Stomach (tissue), 9 donors: ENCODE data around the gene TCHP. TPM values are rescaled to one million over a fixed set of nuclear protein-coding genes. Genes with fewer than 3 reads are reported as not detected.

ENCODE experiments used
- DNase-seq, 2 donors: peaks; one replicate each; pipeline versions ENCODE4 v3.0.0 to v3.0.0-alpha.2; 2013 to 2019
- H3K27ac ChIP-seq, 5 donors: fragments of 200-600 bp in 4 of 5; sonication (generic) in 4 of 5; one replicate each; pipeline ENCODE4 v1.5.1; 2013 to 2019; ENCODE audit warnings: mild to moderate bottlenecking in 1 of 5, moderate library complexity in 1 of 5
- H3K27me3 ChIP-seq, 3 donors: fragments of 200-600 bp; sonication (generic); one replicate each; pipeline ENCODE4 v1.5.1; 2017 to 2019; ENCODE audit warnings: mixed run types in 1 of 3
- H3K36me3 ChIP-seq, 4 donors: fragments of 200-600 bp; sonication (generic); 1 replicate in 3 of 4; 2 replicates in 1 of 4; pipeline ENCODE4 v1.5.1; 2016 to 2019
- H3K4me1 ChIP-seq, 4 donors: fragments of 200-600 bp; sonication (generic); one replicate each; pipeline ENCODE4 v1.5.1; 2016 to 2019
- H3K4me3 ChIP-seq, 4 donors: fragments of 200-600 bp; sonication (generic) in 3 of 4; one replicate each; pipeline ENCODE4 v1.5.1; 2016 to 2019; ENCODE audit warnings: mild to moderate bottlenecking in 1 of 4
- H3K9me3 ChIP-seq, 4 donors: fragments of 200-600 bp; sonication (generic); one replicate each; pipeline ENCODE4 v1.5.1; 2016 to 2019
- EP300 ChIP-seq: sonication (generic); formaldehyde crosslinking; IDR thresholded peaks from one replicate; pipeline ENCODE4 v1.6.1; 2017; ENCODE audit warnings: antibody characterized with exemption
- POLR2A ChIP-seq, 4 donors: fragments of 450-650 bp; IDR thresholded peaks; one replicate each; pipeline ENCODE4 v1.6.1; 2016; ENCODE audit warnings: antibody characterized with exemption in 4 of 4, control low read depth in 2 of 4, mild to moderate bottlenecking in 1 of 4, moderate library complexity in 1 of 4
- POLR2AphosphoS5 ChIP-seq, 3 donors: sonication (generic); formaldehyde crosslinking; IDR thresholded peaks; one replicate each; pipeline ENCODE4 v1.6.1; 2016; ENCODE audit warnings: antibody characterized with exemption in 3 of 3
- WGBS, 5 donors: extraction: QIAGEN DNeasy Blood & Tissue Kit in 3 of 5; methylation state at CpG; one replicate each; pipeline versions ENCODE4 v1.1.5 to v1.1.7; 2013 to 2018; 5-methylcytosine and 5-hydroxymethylcytosine counted together
- intact Hi-C: fragments of 100-400 bp; cut with DNase I; formaldehyde crosslinking; loops from one replicate; pipeline ENCODE4 v1.15.1; 2023; ENCODE audit warnings: low total_unique reads
- polyA plus RNA-seq, 3 donors: library from polyadenylated mRNA; stranded (reverse); fragments of 200-250 nt; gene quantifications; one replicate each; pipeline ENCODE4 v1.2.3, GENCODE V29; 2013
- total RNA-seq, 5 donors: library from RNA; depleted of rRNA; stranded (reverse); fragments of >200 nt; gene quantifications; one replicate each; pipeline versions ENCODE4 v1.1.0 to v1.2.3, GENCODE V29; 2014 to 2016
- TF ChIP-seq, protein P1 (sequence below), 7 experiments: fragments of 450-650 bp in 4 of 7; fragments of 200-600 bp in 3 of 7; sonication (generic) in 3 of 7; IDR thresholded peaks; one replicate each; pipeline ENCODE4 v1.5.1; 2016 to 2019; ENCODE audit warnings: antibody characterized with exemption in 7 of 7, control low read depth in 2 of 7, mild to moderate bottlenecking in 1 of 7
- donor health status: healthy with polysubstance abuse.
- donor health status: Bipolar disorder and iron deficiency.
- donor health status: healthy.

Gene TCHP
- total and polyA plus RNA-seq, 8 donors = 7.9 to 45.5 (median 14.7) TPM

DNA sequence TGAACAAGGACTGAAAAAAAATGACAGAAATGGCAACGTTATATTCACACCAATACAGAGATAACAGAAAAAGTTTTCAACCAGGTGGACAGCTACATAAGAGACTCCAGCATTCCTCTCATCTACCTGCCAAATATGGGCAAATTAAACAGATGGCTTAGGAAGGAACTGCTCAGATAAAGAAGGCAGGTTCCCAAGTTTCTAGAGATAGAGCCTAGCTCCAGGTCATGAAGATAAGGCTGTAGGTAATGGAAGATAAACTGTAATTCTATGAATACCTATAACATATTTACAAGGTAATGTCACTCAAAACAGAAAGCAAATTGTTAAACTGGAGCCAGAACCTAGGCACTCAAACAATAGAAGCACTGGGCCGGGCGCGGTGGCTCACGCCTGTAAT, 53.6 kb downstream of the TCHP start:
- 82 to 88% (median 84%) methylated on average over 5 of the region's 5 CpGs for WGBS, 5 donors
- TF ChIP-seq EP300 (no peak), POLR2AphosphoS5 (IDR thresholded peaks at IDR 0.05) (no peak), POLR2A (IDR thresholded peaks at IDR 0.05) (no peak)
- TF ChIP-seq, protein P1, sequence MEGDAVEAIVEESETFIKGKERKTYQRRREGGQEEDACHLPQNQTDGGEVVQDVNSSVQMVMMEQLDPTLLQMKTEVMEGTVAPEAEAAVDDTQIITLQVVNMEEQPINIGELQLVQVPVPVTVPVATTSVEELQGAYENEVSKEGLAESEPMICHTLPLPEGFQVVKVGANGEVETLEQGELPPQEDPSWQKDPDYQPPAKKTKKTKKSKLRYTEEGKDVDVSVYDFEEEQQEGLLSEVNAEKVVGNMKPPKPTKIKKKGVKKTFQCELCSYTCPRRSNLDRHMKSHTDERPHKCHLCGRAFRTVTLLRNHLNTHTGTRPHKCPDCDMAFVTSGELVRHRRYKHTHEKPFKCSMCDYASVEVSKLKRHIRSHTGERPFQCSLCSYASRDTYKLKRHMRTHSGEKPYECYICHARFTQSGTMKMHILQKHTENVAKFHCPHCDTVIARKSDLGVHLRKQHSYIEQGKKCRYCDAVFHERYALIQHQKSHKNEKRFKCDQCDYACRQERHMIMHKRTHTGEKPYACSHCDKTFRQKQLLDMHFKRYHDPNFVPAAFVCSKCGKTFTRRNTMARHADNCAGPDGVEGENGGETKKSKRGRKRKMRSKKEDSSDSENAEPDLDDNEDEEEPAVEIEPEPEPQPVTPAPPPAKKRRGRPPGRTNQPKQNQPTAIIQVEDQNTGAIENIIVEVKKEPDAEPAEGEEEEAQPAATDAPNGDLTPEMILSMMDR (IDR thresholded peaks at IDR 0.05) = no peak
- H3K36me3 ChIP-seq = peaks cover 48 to 100% (median 94%) of the 10 kb centered on the region in 4 donors
- no peak overlapping the region for H3K4me3 ChIP-seq
- no peak for DNase-seq
- H3K9me3 ChIP-seq = no peaks in the 10 kb centered on the region
- intact Hi-C loops = no loop called here
- no peak overlapping the region for H3K27ac ChIP-seq
- H3K4me1 ChIP-seq = peaks cover 0 to 40% (median 12%) of the 10 kb centered on the region in 4 donors
- H3K27me3 ChIP-seq = no peaks in the 10 kb centered on the region

DNA sequence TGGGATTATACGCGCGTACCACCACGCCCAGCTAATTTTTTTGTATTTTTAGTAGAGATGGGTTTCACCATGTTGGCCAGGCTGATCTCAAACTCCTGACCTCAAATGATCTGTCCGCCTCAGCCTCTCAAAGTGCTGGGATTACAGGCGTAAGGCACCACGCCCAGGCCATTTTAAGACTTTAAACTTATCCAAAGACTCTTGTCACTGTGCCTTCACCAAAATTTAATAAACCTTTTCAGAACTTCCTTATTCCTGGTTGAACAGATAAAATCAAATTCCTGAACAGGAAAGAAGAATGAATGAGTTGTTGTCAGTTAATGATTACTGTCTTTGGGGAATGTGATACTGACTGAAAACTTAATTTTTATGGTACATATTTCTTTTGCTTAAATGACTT, 58.3 kb downstream of the TCHP start:
- WGBS, 5 donors = 93 to 99% (median 98%) methylated on average over 7 of the region's 7 CpGs
- Histone ChIP-seq H3K4me1 (no peaks in the 10 kb centered on the region), H3K4me3 (no peak overlapping the region), H3K9me3 (no peaks in the 10 kb centered on the region), H3K27me3 (no peaks in the 10 kb centered on the region), H3K36me3 (peaks cover 31 to 100% (median 99%) of the 10 kb centered on the region in 4 donors), H3K27ac (no peak overlapping the region)
- no peak for DNase-seq
- intact Hi-C loops = no loop called here
- TF ChIP-seq EP300 (no peak), POLR2AphosphoS5 (IDR thresholded peaks at IDR 0.05) (no peak), POLR2A (IDR thresholded peaks at IDR 0.05) (no peak)
- TF ChIP-seq, protein P1 (IDR thresholded peaks at IDR 0.05) = no peak

DNA sequence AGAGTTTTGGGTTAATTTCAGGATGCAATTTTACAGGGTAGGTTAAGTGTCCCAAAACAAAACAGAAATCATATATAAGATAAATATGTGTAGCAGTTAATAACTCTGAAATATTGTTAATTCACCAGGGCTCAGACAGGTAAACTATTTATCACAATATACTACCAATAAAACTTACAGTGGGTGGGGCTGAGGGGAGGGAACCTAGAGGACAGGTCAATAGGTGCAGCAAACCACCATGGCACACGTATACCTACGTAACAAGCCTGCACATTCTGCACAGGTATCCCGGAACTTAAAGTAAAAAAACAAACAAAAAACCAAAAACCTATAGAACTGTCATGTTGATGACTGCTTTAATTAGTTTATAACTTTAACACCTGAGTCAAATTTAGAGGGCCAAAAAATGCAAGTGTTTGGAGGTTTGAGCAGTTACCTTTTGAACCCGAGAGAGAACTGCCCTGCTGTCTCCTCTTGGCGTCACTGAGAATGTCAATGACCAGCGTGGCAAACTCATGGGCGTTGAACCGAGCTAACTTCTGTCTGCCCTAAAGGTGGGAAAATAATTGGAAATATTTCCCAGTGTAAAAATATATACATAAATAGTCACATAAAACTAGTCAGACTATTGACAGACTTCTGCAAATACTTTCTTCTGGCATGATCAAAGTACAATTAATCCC, 59.5 kb downstream of the TCHP start:
- peaks cover 30 to 100% (median 98%) of the 10 kb centered on the region in 4 donors for H3K36me3 ChIP-seq
- no peak overlapping the region for H3K4me3 ChIP-seq

DNA sequence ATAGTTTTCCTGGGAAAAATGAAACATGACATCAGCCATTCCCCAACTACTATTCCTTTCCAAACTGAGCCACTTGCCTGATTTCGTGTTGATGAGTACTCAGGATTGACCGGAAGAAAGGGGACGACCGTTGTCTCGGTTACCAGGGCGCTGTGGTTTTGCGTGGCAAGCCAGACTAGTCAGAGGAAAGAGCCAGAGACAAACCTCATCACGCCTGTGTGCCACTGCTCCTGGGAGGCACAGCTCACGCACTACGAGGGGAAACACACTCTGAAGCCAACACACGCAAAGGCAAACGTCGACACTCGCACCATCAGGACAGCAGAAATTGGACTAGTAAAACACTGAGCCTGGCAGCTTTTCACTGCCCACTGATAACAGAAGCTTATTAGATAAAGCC, 61.1 kb downstream of the TCHP start:
- Histone ChIP-seq H3K4me3 (no peak overlapping the region), H3K4me1 (peaks cover 0 to 5% (median 0%) of the 10 kb centered on the region in 4 donors), H3K9me3 (no peaks in the 10 kb centered on the region), H3K36me3 (peaks cover 35 to 100% (median 98%) of the 10 kb centered on the region in 4 donors), H3K27ac (no peak overlapping the region), H3K27me3 (no peaks in the 10 kb centered on the region)
- DNase-seq = no peak
- TF ChIP-seq EP300 (no peak), POLR2AphosphoS5 (IDR thresholded peaks at IDR 0.05) (no peak), POLR2A (IDR thresholded peaks at IDR 0.05) (no peak)
- TF ChIP-seq, protein P1 (IDR thresholded peaks at IDR 0.05) = no peak
- intact Hi-C loops = no loop called here
- 64 to 82% (median 73%) methylated on average over 14 of the region's 14 CpGs for WGBS, 5 donors

More for the DNA sequence above, 59.5 kb downstream of the TCHP start:
- WGBS, 5 donors = 92 to 95% (median 95%) methylated on average over 8 of the region's 8 CpGs
- no peak for DNase-seq
- peaks cover 0 to 5% (median 0%) of the 10 kb centered on the region in 4 donors for H3K4me1 ChIP-seq
- intact Hi-C loops = no loop called here
- no peaks in the 10 kb centered on the region for H3K9me3 ChIP-seq
- no peak overlapping the region for H3K27ac ChIP-seq
- TF ChIP-seq POLR2AphosphoS5 (IDR thresholded peaks at IDR 0.05) (no peak), EP300 (no peak), POLR2A (IDR thresholded peaks at IDR 0.05) (no peak)
- TF ChIP-seq, protein P1 (IDR thresholded peaks at IDR 0.05) = no peak
- H3K27me3 ChIP-seq = no peaks in the 10 kb centered on the region
